H1 (cell line): ENCODE measurements around the gene TDRD9. TPM values are rescaled to one million over a fixed set of nuclear protein-coding genes. Genes with fewer than 3 reads are reported as not detected.

Experiments used
- CBX5 ChIP-seq: fragments of 300-800, 300-1000 bp; sonication (generic); IDR thresholded peaks from 2 replicates; pipeline ENCODE4 v1.7.1; 2016; ENCODE audit warnings: antibody characterized with exemption, low read length, low read depth
- FOSL1 ChIP-seq: IDR thresholded peaks from 2 replicates; pipeline ENCODE4 v1.6.1; 2011; ENCODE audit warnings: mild to moderate bottlenecking, low read depth, low read length, moderate library complexity; ENCODE audit not compliant: insufficient read depth
- JUND ChIP-seq: IDR thresholded peaks from 2 replicates; pipeline ENCODE4 v1.6.1; 2011; ENCODE audit warnings: mild to moderate bottlenecking, improper control_type of control experiment, low read length
- RBBP5 ChIP-seq: IDR thresholded peaks from 2 replicates; pipeline ENCODE4 v1.7.1; 2012; ENCODE audit warnings: low read depth, mild to moderate bottlenecking, inconsistent platforms, low read length, moderate library complexity, borderline replicate concordance
- SIX5 ChIP-seq: IDR thresholded peaks from 2 replicates; pipeline ENCODE4 v1.6.1; 2011; ENCODE audit warnings: mild to moderate bottlenecking, low read depth, low read length
- polyA plus RNA-seq, 7 experiments: library from polyadenylated mRNA; depleted of rRNA in 3 of 7; stranded (reverse) in 5 of 7; unstranded in 2 of 7; fragments of >200 nt in 5 of 7; fragments of 200-250 nt in 2 of 7; gene quantifications; 1 replicate in 5 of 7; 2 replicates in 1 of 7; 4 replicates in 1 of 7; pipeline versions ENCODE4 v1.2.1 to v1.2.3, GENCODE V29; 2011 to 2013; ENCODE audit warnings: missing spikeins in 2 of 7, mixed read lengths in 2 of 7
- total RNA-seq: library from RNA; stranded (reverse); fragmentation: NEBNext Ultra II Directional; extraction: Animal tissue kit (Norgen Biotek cat#: 25700); gene quantifications from 2 replicates; pipeline ENCODE4 v1.2.1, GENCODE V29; 2021
- TF ChIP-seq, protein P1 (sequence below): fragments of 300-600 bp; sonication (generic); IDR thresholded peaks from 2 replicates; pipeline ENCODE4 v1.7.1; 2012; ENCODE audit warnings: low read length, moderate library complexity, mild to moderate bottlenecking, inconsistent platforms; ENCODE audit not compliant: insufficient replicate concordance

The TDRD9 gene
- total and polyA plus RNA-seq, 2 of the 8 experiments (the other 6 are each of a cell fraction or from before 2014, with no cell fraction given), result not detected

DNA sequence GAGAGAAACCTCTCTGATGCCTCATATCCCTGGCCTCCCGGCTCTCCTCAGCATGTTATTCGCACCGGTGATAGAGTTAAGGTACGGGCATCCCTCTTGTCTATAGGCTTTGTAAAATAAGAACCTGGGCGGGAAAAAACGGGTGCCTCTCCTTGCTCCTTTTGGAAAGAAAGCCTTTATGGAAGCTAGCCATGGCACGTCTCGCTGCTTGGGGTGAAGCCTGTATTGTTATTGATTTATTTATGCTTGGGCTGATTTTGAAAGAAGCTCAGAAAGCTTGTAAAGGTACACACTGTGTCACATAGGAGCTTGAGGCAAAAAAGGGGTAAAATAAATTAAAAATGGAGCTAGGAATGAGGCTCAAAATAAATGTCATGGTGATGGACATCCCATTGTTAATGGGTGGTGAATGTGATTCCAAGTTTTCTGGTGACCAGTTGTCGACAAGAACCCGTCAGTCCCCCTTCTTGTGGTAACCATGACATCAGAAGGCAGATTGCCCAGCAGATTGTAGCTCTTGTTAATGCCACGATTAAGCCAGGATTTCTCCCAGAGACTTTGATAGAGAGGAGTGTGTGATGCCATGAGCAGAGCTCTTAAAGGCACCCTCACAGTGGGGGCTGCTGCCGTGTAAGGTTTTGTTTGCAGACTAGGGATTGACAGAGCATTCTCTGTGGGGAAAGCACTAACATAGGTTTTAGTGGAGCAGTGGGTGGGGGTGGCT, 106.9 kb downstream of the TDRD9 start (continued):
- TF ChIP-seq SIX5 (no peak), FOSL1 (no peak), CBX5 (no peak), RBBP5 (no peak), JUND (no peak)
- TF ChIP-seq, protein P1, sequence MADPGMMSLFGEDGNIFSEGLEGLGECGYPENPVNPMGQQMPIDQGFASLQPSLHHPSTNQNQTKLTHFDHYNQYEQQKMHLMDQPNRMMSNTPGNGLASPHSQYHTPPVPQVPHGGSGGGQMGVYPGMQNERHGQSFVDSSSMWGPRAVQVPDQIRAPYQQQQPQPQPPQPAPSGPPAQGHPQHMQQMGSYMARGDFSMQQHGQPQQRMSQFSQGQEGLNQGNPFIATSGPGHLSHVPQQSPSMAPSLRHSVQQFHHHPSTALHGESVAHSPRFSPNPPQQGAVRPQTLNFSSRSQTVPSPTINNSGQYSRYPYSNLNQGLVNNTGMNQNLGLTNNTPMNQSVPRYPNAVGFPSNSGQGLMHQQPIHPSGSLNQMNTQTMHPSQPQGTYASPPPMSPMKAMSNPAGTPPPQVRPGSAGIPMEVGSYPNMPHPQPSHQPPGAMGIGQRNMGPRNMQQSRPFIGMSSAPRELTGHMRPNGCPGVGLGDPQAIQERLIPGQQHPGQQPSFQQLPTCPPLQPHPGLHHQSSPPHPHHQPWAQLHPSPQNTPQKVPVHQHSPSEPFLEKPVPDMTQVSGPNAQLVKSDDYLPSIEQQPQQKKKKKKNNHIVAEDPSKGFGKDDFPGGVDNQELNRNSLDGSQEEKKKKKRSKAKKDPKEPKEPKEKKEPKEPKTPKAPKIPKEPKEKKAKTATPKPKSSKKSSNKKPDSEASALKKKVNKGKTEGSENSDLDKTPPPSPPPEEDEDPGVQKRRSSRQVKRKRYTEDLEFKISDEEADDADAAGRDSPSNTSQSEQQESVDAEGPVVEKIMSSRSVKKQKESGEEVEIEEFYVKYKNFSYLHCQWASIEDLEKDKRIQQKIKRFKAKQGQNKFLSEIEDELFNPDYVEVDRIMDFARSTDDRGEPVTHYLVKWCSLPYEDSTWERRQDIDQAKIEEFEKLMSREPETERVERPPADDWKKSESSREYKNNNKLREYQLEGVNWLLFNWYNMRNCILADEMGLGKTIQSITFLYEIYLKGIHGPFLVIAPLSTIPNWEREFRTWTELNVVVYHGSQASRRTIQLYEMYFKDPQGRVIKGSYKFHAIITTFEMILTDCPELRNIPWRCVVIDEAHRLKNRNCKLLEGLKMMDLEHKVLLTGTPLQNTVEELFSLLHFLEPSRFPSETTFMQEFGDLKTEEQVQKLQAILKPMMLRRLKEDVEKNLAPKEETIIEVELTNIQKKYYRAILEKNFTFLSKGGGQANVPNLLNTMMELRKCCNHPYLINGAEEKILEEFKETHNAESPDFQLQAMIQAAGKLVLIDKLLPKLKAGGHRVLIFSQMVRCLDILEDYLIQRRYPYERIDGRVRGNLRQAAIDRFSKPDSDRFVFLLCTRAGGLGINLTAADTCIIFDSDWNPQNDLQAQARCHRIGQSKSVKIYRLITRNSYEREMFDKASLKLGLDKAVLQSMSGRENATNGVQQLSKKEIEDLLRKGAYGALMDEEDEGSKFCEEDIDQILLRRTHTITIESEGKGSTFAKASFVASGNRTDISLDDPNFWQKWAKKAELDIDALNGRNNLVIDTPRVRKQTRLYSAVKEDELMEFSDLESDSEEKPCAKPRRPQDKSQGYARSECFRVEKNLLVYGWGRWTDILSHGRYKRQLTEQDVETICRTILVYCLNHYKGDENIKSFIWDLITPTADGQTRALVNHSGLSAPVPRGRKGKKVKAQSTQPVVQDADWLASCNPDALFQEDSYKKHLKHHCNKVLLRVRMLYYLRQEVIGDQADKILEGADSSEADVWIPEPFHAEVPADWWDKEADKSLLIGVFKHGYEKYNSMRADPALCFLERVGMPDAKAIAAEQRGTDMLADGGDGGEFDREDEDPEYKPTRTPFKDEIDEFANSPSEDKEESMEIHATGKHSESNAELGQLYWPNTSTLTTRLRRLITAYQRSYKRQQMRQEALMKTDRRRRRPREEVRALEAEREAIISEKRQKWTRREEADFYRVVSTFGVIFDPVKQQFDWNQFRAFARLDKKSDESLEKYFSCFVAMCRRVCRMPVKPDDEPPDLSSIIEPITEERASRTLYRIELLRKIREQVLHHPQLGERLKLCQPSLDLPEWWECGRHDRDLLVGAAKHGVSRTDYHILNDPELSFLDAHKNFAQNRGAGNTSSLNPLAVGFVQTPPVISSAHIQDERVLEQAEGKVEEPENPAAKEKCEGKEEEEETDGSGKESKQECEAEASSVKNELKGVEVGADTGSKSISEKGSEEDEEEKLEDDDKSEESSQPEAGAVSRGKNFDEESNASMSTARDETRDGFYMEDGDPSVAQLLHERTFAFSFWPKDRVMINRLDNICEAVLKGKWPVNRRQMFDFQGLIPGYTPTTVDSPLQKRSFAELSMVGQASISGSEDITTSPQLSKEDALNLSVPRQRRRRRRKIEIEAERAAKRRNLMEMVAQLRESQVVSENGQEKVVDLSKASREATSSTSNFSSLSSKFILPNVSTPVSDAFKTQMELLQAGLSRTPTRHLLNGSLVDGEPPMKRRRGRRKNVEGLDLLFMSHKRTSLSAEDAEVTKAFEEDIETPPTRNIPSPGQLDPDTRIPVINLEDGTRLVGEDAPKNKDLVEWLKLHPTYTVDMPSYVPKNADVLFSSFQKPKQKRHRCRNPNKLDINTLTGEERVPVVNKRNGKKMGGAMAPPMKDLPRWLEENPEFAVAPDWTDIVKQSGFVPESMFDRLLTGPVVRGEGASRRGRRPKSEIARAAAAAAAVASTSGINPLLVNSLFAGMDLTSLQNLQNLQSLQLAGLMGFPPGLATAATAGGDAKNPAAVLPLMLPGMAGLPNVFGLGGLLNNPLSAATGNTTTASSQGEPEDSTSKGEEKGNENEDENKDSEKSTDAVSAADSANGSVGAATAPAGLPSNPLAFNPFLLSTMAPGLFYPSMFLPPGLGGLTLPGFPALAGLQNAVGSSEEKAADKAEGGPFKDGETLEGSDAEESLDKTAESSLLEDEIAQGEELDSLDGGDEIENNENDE, result no peak
- TF ChIP-seq, all 59 proteins: peak for 0
